OCI-LY1 (cell line): ENCODE results near the gene ZNF341.

Experiments used
- EZH2 ChIP-seq: fragments of 200-600 bp; sonication (generic), shearing (Covaris generic); IDR thresholded peaks from 2 replicates; pipeline ENCODE4 v1.8.0; 2017; ENCODE audit warnings: borderline replicate concordance, mixed run types, mild to moderate bottlenecking, antibody characterized with exemption, low read length, moderate library complexity, mixed read lengths
- TF ChIP-seq, protein P1 (sequence below): fragments of 200-600 bp; sonication (generic), shearing (Covaris generic); IDR thresholded peaks from 2 replicates; pipeline ENCODE4 v1.5.1; 2017; ENCODE audit warnings: mild to moderate bottlenecking, antibody characterized with exemption, low read length, moderate library complexity, mixed read lengths

DNA sequence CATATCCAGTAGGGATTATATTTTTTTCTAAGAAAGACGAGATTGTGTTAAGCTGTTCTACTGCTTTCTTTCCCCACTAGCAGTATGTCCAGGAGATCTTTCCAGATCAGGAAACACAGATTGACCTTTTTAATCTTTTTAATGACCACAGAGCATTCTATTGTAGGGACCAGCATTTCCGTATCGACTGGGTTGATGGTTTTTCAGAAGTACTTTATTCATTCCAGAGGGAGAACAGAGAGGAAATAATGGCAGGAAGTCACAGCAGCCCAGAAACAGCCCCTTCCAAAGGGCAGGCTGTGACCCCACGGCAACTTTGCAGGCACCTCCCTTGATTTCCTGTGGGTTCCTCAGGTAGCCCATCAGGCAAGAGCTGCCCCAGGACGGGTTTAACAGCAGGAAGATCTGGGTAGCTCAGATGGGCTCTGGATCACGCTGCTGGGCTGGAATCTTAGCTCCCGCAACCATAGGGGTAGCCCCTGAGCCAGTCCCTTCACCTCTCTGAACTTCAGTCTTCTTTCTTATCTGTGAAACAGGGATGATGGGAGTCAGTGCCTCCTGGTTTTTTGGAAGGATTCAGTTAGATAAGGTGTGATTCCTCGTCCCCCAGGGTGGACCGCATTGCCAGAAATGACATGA is 55.6 kb downstream of the ZNF341 start:
- TF ChIP-seq, protein P1, sequence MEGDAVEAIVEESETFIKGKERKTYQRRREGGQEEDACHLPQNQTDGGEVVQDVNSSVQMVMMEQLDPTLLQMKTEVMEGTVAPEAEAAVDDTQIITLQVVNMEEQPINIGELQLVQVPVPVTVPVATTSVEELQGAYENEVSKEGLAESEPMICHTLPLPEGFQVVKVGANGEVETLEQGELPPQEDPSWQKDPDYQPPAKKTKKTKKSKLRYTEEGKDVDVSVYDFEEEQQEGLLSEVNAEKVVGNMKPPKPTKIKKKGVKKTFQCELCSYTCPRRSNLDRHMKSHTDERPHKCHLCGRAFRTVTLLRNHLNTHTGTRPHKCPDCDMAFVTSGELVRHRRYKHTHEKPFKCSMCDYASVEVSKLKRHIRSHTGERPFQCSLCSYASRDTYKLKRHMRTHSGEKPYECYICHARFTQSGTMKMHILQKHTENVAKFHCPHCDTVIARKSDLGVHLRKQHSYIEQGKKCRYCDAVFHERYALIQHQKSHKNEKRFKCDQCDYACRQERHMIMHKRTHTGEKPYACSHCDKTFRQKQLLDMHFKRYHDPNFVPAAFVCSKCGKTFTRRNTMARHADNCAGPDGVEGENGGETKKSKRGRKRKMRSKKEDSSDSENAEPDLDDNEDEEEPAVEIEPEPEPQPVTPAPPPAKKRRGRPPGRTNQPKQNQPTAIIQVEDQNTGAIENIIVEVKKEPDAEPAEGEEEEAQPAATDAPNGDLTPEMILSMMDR = no peak
- no peak for TF ChIP-seq EZH2
